Activated T-cell treated with anti-CD3 and anti-CD28 coated beads for 4 hours (primary cell): Measurements from ENCODE around the gene ASPG.
A peak's percentile ranks its signal among the peaks of the same experiment; 100 is the strongest.

ENCODE experiments used
- DNase-seq: peaks from one replicate; pipeline ENCODE4 v3.0.0-alpha.2; 2020

Gene ASPG

GRCh38 chr14:104085032-104085888, at the start of gene ASPG:
ASPG (plus strand) TSS chr14:104085700; CDS start chr14:104085771, 71 bp downstream.
- DNase-seq, result peak; percentile 23

GRCh38 chr14:104036212-104036611, 49.3 kb upstream of the ASPG start:
- DNase-seq, result no peak

- DNase-seq, result no peak
Observed at GRCh38 chr14:104037074-104037473, 48.4 kb upstream of the ASPG start.

GRCh38 chr14:104037903-104038302, 47.6 kb upstream of the ASPG start:
- no peak for DNase-seq

- no peak for DNase-seq
Observed at GRCh38 chr14:104039214-104039613, 46.3 kb upstream of the ASPG start.

- no peak for DNase-seq
Observed at GRCh38 chr14:104040539-104040938, 45.0 kb upstream of the ASPG start.

GRCh38 chr14:104041430-104042104, 43.9 kb upstream of the ASPG start:
- DNase-seq, result no peak

GRCh38 chr14:104044016-104044415, 41.5 kb upstream of the ASPG start:
- DNase-seq, result no peak

GRCh38 chr14:104047761-104048160, 37.7 kb upstream of the ASPG start:
- no peak for DNase-seq

GRCh38 chr14:104048758-104049507, 36.6 kb upstream of the ASPG start:
- DNase-seq, result no peak

- DNase-seq, result no peak
Observed at GRCh38 chr14:104049576-104050240, 35.8 kb upstream of the ASPG start.

- no peak for DNase-seq
Observed at GRCh38 chr14:104051092-104051813, 34.2 kb upstream of the ASPG start.

GRCh38 chr14:104054222-104054905, 31.1 kb upstream of the ASPG start:
- DNase-seq, result no peak

GRCh38 chr14:104062281-104062680, 23.2 kb upstream of the ASPG start:
- DNase-seq, result no peak

- DNase-seq, result no peak
Observed at GRCh38 chr14:104064003-104064402, 21.5 kb upstream of the ASPG start.

GRCh38 chr14:104066279-104066678, 19.2 kb upstream of the ASPG start:
- DNase-seq, result no peak

GRCh38 chr14:104066719-104067295, 18.7 kb upstream of the ASPG start:
- no peak for DNase-seq

GRCh38 chr14:104069541-104069940, 16.0 kb upstream of the ASPG start:
- no peak for DNase-seq

- no peak for DNase-seq
Observed at GRCh38 chr14:104072586-104072985, 12.9 kb upstream of the ASPG start.

- DNase-seq, result no peak
Observed at GRCh38 chr14:104073764-104074163, 11.7 kb upstream of the ASPG start.

GRCh38 chr14:104075530-104076151, 9.9 kb upstream of the ASPG start:
- no peak for DNase-seq
